Ovary (tissue), 3 donors: ENCODE data around the gene FLNA.

Experiments
- CTCF ChIP-seq, 3 donors: fragments of 450-650 bp in 2 of 3; fragments of 200-600 bp in 1 of 3; IDR thresholded peaks; one replicate each; pipeline versions ENCODE4 v1.5.1 to v1.8.0; 2016 to 2022; ENCODE audit warnings: antibody characterized with exemption in 3 of 3, mild to moderate bottlenecking in 1 of 3
- EP300 ChIP-seq: sonication (generic); formaldehyde crosslinking; IDR thresholded peaks from one replicate; pipeline ENCODE4 v1.6.1; 2017; ENCODE audit warnings: antibody characterized with exemption
- POLR2A ChIP-seq: fragments of 450-650 bp; IDR thresholded peaks from one replicate; pipeline ENCODE4 v1.6.1; 2017; ENCODE audit warnings: antibody characterized with exemption, mild to moderate bottlenecking, moderate library complexity
- donor health status: DM: no; HTN: no; CAD: no.

GRCh38 chrX:154413142-154413541, 38.7 kb upstream of the FLNA start:
- no peak for TF ChIP-seq EP300
- no peak for TF ChIP-seq CTCF (IDR thresholded peaks at IDR 0.05)
- no peak for TF ChIP-seq POLR2A
